Activated T-cell treated with anti-CD3 and anti-CD28 coated beads, Interleukin-2, amount 50 U/mL, for 48 hours (primary cell): ENCODE data around the gene MMADHC.

Experiments
- DNase-seq, 2 experiments: peaks; one replicate each; pipeline ENCODE4 v3.0.0-alpha.2; 2020

The MMADHC gene

GRCh38 chr2:149544692-149545091 is 42.9 kb downstream of the MMADHC start:
- no peak for DNase-seq

GRCh38 chr2:149543845-149544244 is 43.7 kb downstream of the MMADHC start:
- no peak for DNase-seq

- DNase-seq: no peak
Observed at GRCh38 chr2:149540138-149540537, 47.4 kb downstream of the MMADHC start.

- DNase-seq: no peak
Observed at GRCh38 chr2:149538138-149538833, 49.3 kb downstream of the MMADHC start.

- no peak for DNase-seq
Observed at GRCh38 chr2:149537092-149537726, 50.4 kb downstream of the MMADHC start.

GRCh38 chr2:149536649-149537048 is 50.9 kb downstream of the MMADHC start:
- no peak for DNase-seq

GRCh38 chr2:149534674-149535073 is 52.9 kb downstream of the MMADHC start:
- no peak for DNase-seq

- DNase-seq: no peak
Observed at GRCh38 chr2:149528983-149529382, 58.6 kb downstream of the MMADHC start.

GRCh38 chr2:149527998-149528755 is 59.4 kb downstream of the MMADHC start:
- DNase-seq: no peak

GRCh38 chr2:149526689-149527088 is 60.9 kb downstream of the MMADHC start:
- no peak for DNase-seq

- DNase-seq: no peak
Observed at GRCh38 chr2:149525323-149525722, 62.3 kb downstream of the MMADHC start.
